NCI-H2107 (cell line): ENCODE results near the gene ADAT2.

Experiments
- DNase-seq: peaks from one replicate; lab custom pipeline; 2025; lab: John Stamatoyannopoulos, UW

ADAT2 gene

DNA sequence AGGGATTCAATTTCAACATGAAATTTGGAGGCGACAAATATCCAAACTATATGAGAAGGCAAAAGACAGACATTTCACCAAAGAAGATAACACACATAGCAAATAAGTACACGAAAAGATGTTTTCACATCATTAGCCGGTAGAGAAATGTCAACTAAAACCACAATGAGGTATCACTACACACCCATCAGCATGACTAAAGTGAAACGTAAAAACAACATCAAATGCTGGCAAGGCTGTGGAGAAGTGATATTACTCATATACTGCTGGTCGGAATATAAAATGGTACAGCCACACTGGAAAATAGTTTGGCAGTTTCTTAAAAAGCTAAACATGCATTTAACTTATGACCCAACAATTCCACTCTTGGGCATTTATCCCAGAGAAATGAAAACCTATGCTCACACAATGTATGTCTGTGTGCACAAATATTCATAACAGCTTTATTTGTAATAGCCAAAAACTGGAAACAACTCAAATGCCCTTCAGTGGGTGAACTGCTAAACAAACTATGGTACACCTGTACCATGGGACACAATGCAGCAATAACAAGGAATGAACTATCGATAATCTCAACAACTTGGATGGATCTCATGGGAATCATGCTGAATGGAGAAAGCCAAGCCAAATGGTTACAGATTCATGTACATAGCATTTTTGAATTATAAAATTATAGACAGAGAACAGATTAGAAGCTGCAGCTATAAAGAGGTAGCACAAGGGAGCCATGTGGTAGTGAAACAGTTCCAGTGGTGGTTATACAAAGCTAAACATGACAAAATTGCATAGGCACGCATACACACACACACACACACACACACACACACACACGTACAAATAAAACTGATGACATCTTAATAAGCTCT, 8.6 kb downstream of the ADAT2 start:
- no peak for DNase-seq

DNA sequence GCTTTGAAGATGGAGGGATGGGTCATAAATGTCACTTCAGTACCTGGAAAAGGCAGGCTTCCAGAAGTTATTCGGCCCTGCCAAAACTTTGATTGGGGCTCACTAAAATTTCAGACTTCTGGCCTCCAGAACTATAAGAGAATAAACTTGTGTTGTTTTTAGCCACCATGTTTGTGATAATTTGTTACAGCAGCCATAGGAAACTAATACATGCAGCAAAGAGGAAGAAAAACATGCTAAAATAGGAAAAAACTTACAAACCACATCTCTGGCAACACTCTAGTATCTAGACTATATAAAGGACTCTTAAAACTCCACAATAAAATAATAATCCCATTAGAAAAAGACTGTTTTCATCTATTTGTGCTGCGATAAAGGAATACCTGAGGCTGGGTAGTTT, 9.5 kb downstream of the ADAT2 start:
- no peak for DNase-seq

DNA sequence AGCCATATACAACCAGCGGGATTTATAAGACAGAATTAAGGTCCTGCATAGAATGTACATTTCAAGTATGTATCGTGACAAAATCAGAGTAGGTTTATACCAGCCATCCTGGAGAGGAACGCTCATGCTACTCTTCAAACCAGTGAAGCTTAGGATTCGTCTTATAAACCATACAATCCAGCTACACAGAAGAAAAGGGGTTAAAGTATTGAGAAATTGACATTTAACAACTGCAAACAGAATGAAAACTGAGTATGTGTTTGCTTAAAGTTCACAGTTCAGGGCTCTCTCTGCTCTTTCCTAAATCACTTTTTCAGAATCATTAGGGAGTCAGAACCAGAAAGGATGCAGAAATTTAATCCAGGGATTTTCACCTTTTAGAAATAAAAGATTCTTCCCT, 17.9 kb downstream of the ADAT2 start:
- DNase-seq: no peak

DNA sequence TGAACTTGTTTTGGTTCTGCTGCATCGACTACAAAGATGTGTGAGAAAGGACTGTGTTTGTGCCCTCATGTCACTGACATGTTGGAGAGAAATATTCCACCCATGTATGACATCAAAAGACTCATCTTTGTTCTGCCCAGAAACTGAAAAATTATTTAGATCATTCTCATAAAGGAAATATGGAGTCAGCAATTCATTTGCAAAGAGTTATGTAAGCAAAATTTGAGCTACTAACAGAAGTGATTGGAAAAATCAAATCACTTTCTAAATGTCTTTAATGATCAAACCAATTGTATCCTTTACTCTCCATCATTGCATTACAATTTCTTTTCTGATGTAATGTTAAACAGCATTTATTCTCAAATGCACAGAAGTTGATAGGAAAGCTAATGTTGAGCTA, 19.3 kb downstream of the ADAT2 start:
- DNase-seq: no peak

DNA sequence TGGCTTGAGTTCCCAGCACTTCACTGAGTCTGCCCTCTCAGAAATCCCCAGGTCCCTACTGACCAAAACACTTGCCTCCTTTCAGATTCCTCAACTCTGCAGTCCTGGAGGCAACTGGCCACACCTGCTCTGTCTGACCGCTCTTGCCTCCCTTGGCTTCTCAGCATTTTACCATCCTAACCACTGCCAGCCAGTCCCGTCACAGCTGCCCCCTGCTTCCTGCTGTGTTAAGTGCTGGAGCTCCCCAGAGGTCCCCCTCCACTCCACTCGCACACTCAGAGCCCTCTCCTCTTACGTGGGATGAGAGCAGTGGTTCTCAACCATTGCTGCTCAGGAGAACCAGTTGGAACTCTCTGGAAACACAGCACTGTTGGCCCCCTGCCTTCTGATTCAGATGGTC, 20.5 kb downstream of the ADAT2 start:
- DNase-seq: no peak

DNA sequence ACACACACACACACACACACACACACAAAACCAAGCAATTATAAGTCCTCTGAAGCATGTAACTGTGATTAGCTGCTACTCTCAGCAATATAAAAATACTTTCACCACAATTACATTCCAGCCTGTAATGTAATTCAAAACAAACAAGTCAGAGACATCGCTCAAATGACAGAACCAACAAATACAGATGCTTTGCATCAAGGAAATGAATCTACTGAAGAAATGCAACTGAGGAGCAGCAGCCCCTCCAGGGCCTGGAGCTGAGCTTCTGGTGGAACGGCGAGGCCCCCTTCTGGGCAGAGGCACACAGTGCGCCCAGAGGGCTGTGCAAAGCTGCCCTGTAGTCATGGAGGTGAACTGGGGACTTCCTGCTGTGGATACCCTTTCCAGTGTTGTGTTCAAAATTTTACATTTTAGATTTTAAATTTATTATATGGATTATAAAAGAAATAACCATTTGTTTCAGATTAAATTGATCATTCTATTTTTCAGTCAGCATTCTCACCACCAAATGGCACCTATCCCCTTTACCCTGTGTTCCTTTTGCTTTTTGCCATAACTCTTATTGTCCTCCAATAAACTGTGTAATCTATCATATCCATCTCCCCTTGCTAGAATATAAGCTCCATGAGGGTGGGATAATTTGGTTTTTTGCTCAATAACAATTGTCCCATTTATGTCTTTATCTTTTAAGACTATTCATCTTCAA, 23.2 kb downstream of the ADAT2 start:
- peak; percentile 20 for DNase-seq

DNA sequence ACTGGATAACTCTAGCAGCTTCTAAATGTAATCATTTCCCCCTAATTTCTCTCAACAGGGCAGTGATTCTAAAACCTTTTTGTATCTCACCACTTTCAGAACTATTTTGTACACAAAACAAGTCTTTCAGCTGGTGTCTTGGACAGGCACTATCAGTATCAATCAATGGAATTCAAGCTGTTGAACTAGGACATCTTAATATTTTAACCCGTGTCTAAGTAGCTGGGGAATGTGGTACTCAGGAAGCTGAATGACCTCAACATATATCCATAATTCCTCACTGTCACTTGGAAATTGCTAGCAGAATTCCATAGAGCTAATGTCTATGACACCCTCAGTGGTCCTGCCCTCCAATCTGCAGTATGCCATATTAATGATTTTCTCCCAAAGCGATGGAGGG, 24.5 kb downstream of the ADAT2 start:
- DNase-seq: no peak

DNA sequence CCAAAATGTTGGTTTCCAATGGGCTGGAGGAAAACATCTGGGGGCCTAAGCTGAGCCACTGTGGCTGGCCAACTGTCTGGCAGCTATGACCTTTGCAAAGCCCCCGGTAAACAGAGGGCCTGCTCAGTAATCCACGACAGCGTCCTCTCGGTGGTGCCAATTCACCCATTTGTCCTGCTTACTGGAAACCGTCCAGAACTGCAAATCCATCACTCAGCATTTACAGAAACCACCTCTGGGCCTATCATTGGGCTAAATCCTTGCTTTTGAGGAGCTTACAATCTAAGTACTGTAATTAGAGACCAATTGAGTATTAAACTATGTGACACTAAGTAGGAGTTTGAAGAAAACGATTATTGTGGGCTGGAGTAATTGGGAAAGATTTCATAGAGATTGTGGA, 31.0 kb downstream of the ADAT2 start:
- no peak for DNase-seq

DNA sequence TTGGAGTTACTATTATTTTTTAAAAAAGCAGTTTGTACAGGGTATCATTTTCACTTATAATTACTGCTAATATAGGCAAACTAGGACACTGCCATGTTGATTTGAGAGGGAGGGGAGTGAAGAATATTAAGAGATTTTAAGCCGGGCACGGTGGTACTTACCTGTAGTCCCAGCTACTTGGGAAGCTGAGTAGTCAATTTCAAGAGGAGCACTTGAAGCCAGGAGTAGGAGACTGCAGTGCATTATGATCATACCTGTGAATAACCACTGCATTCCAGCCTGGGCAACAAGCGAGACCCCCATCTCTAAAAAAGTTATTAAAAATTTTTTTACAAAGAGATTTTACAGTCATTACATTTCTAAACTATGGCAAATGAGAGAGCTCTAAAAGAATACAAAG, 35.7 kb downstream of the ADAT2 start:
- DNase-seq: no peak

DNA sequence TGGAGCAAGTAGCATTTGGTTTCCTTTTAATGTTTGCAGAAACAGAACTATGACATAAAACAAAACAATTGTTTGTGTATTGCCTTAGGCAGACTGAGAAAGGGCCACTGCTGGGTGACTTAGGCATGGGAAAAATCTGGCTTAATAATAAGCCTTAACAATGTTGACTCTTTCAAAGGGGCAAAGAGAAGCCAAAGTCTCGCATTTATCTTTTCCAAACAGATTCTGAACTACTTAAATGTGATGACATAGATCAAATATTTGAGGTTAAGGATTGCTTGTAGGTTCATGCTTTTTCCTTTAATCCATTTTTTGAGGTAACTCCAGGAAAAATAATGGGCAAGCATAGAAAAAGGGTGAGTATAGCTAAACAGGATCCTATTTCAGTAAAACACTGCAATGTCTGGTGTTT, 39.6 kb downstream of the ADAT2 start:
- DNase-seq: no peak

DNA sequence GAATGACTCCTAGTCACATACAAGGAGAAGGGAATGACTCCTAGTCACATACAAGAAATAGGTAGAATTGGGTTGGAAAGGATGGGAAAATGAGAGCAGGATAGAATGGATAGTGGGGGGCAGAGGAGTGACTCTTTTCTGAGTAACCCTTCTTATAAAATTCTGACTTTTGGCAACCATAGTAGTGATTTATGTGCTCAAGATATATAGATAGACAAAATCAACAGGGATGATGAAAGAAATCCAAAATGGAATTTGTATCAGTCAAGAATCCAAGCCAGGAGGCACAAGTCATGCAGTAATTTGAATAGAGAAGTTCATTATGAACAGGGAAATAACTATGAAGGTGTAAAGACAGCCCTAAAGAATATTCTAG, 41.7 kb downstream of the ADAT2 start:
- DNase-seq: no peak

DNA sequence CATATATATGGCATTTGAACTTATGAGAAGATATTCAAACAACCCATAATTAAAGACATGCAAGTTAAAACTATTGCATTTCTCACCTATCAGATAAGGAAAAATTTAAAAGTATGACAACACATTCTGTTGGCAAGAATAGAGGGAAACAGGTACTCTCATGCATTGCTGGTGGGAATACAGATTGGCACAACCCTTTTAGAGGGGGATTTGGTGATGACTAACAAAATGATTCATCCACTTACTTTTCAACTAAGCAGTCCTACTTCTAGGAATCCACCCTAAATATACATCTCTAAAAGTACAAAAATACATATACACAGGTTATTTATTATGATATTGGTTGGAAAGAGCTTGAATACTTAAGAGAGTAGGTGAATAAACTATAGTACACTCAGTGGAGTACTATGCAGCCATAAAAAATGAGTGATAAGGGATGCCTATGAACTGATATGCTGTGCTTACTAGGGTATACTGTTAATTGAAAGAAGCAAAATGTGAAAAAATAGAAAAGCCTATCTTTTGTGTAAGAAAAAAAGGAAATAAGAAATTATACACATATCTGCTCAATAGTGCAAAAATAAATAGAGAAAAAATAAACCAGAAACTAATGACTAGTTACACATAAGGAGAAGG, 42.2 kb downstream of the ADAT2 start:
- DNase-seq: no peak

DNA sequence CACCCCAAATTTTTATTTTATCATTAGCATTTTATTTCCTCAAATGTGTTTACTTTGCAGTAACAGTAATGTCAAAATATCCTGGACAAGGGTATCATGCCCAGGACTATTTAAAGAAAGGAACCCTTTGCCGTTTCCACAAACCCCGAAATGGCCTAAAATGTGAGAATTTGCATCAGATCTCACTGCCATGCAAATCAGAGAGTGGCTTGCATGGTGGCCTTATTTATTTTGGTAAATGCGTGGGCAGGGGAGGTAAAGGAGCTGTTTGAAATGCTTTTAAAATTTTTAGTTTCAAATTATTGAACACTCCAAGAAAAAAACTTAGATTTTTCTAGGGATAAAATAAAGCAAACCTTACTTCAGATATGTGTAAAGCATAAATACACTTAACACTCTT, 43.8 kb downstream of the ADAT2 start:
- DNase-seq: no peak

DNA sequence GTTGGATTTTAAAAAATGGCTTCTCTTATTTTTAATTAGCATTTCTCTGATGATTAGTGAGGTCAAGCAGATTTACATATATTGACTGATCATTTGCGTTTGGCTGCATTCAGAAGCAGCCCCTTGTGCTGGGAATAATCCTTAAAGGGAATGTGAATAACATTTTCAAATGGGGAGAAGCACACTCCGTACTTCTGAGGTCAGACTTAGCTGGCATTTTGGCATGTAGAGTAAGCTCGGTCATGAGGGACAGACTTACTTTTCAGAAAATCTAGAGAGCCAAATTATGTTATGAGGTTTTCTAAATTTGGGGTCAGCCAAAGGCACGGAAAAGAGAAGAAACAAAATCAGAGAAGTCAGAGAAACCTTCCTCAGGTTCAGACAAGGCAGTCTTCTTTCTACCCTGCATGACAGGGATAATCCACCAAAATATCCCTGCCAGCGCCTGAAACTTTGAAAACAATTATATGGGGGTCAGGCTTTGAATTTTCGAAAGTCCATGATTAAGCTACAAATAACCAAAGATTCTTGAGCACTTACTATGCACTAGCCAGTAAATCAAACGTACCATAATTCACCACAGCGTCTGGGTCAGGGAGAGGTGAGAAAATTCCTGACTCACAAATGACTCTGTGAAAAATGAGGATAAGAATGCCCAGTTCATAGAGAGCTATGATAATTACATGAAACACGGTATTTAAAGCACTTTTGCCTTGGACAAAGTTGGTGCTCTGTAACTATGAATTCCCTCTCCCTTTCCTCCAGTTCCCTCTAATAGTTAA, 44.9 kb downstream of the ADAT2 start:
- no peak for DNase-seq

DNA sequence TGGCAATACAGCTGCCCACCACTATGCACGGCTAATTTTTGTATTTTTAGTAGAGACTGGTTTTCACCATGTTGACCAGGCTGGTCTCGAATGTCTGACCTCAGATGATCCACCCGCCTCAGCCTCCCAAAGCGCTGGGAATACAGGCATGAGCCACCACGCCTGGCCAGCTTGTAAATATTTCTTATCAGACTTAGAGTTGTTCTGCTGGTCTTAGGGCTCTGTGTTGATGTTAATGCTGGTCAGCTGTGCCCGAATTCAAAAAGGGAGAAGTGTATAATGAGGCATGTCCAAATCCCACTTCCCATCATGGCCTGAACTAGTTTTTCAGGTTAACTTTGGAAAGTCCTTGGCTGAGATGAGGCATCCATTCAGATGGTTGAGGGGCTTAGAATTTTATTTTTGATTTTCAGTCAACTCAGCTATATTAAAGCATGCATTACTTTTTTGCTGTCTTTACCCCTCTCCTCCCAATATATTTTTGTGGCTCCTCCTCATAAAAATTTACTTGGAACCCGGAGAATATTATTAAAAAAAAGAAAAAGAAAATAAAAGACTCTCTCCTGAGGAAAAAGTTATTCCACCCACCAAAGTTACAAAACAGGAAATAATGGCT, 47.7 kb downstream of the ADAT2 start:
- DNase-seq: no peak

DNA sequence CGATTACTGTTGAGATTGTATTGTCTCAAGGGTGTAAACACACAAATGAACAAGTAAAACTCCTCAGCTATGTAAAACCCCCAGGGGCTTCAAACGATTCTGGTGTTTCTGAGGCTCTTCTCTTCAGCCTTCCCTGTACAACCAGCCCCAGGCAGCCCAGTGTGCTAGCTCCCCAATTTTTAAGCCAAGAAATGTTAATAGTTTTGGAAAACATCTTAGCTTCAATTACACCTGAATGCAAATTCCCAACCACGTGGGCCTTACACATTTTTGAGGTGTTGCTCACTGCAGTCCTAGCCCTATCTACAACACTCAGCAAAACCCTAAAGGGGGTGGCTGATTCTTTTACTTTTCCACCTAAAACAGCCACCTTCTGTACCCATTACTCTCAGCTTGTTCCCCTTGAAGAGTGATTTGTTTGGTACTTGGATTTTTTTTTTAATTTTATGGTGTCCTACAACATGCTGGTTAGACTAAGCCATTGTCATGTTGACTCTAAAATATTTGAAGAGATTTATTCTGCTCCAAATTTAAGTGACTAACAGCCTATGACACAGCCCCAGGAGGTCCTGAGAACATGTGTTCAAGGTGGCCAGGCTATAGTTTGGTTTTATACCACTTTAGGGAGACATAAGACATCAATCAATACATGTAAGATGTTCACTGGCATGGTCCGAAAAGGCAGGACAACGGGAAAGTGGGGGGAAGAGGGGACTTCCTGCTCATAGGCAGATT, 48.7 kb downstream of the ADAT2 start:
- no peak for DNase-seq

DNA sequence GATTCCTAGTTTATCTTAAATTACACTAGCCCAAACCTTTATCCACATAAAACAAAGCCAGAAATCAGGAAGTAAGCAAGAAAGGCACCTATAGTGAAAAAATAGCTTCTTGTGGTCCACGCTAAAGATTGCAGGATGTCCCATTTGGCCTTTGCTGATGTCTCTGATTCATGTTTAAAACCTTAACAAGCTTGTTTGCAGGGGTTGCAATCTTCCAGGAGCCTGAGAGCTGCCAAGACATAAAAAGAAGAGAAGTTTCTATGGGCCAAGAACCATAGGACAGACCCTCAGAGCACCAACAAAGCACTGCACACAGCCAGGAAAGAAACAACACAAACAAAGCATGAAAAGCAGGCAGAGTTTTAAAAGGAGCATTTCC, 49.4 kb downstream of the ADAT2 start:
- DNase-seq: no peak

DNA sequence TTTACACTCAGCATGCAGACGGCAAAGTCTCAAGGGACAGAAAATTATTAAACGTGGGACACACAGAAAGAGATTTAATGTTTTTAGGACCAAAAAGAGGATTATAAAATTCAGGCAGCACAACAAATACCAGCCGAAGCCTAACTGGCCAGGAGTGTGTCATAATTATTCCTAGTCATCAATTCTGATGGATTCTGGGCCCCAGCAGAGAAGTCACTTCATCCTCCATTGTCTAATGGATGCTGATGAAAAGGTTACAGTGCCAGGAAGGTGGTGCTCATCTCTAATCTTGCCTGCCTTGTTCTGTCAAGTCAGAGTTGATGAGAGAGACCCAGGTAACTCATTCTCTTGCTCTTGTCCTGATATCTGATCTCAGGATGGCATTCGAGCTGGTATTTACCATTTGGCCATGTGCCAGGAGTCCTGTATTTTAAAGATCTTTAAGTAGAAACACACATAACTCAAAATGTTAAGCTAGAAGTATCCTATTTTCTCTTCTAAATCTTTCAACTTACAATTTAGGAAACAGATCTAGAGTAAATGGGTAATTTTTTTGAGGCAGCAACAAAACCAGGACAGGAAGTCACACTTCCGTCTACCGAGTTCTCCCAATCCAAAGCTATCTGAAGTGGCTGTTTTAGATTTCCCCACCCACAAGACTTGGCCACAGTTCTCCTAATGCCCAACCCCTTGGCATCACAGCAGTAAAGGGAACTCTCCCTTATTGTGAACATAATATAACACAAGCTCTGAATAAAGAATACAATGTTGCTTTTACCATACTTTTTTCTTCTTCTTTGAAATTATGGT, 50.0 kb downstream of the ADAT2 start:
- DNase-seq: no peak

DNA sequence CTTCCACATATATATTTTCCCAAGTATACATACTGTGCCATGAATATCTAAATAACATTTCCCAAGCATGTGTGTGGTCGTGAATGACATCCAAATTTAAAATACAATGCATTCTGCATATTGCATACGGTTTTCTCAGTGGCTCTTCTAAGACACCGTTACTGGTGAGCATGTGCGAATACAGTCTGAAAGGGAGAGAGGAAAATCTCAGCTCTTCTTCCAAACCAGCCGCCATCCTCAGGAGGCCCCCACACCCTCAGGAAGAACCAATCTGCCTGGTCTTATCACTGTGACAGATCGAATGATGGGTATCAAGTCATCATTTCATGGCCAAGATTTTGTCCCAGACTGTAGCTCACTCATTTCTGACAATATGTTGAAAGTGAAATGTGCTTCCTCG, 50.7 kb downstream of the ADAT2 start:
- DNase-seq: no peak

DNA sequence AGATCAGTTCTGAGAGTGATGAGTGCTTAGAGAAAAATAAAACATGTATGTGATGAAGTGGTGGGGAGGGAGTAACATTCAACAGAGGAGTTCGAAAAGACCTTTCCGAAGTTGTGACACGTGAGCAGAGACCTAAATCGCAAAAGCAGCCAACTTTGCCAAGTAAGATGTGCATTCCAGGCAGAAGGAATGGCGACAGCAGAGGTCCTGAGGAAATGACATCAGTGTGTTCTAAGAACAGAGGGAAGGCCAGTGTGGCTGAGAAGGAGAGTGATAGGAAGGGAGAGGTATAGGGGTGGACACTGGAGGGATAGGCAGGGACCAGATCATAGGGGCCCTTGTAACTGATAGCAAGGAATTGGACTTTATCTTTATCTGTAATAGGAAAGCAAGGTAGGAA, 51.3 kb downstream of the ADAT2 start:
- DNase-seq: no peak
